ENCODE results near the gene PCDHGB1. TPM values are rescaled to one million over a fixed set of nuclear protein-coding genes. Genes with fewer than 3 reads are reported as not detected.
"Not testable (repeated sequence)": the region's sequence is repeated elsewhere in the genome, so short reads cannot be mapped to it uniquely, and the experiment has no call there.

PCDHGB1 gene
- total and polyA plus RNA-seq, 2 experiments from 2014 or later: 0.53 to 0.57 TPM

GRCh38 chr5:141330299-141331080, 19.4 kb upstream of the PCDHGB1 start, which contains the start of gene PCDHGA1:
Gene PCDHGA1, plus strand, starts transcription at chr5:141330514.
- Histone ChIP-seq H2AFZ (no peak within 1 kb of the TSS), H3K9me2 (replicated peaks; ENCODE audit: insufficient read depth) (no peaks in the 10 kb centered on the region), H3K36me3 (replicated peaks; ENCODE audit: insufficient read depth, low read depth) (no peaks in the 10 kb centered on the region), H3K4me2 (no peak within 1 kb of the TSS), H4K20me1 (ENCODE audit: insufficient read depth, poor library complexity, severe bottlenecking) (no peaks in the 10 kb centered on the region), H3K27ac (no peak within 1 kb of the TSS), H3K4me3 (no peak within 1 kb of the TSS), H3K79me2 (no peaks in the 10 kb centered on the region), H3K27me3 (no peaks in the 10 kb centered on the region), H3K4me1 (ENCODE audit: insufficient read depth) (no peaks in the 10 kb centered on the region), H3K9me3 (ENCODE audit: low read depth) (peaks cover 3% of the 10 kb centered on the region)
- no peak for DNase-seq (ENCODE audit: low spot score)
- 88% methylated on average over 21 of the region's 21 CpGs for WGBS (ENCODE audit: low lambda C conversion rate, missing lambda C conversion rate)
- TF ChIP-seq, protein P1, sequence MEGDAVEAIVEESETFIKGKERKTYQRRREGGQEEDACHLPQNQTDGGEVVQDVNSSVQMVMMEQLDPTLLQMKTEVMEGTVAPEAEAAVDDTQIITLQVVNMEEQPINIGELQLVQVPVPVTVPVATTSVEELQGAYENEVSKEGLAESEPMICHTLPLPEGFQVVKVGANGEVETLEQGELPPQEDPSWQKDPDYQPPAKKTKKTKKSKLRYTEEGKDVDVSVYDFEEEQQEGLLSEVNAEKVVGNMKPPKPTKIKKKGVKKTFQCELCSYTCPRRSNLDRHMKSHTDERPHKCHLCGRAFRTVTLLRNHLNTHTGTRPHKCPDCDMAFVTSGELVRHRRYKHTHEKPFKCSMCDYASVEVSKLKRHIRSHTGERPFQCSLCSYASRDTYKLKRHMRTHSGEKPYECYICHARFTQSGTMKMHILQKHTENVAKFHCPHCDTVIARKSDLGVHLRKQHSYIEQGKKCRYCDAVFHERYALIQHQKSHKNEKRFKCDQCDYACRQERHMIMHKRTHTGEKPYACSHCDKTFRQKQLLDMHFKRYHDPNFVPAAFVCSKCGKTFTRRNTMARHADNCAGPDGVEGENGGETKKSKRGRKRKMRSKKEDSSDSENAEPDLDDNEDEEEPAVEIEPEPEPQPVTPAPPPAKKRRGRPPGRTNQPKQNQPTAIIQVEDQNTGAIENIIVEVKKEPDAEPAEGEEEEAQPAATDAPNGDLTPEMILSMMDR (IDR thresholded peaks at IDR 0.05; ENCODE audit: poor library complexity): no peak
- TF ChIP-seq EZH2phosphoT487 (IDR thresholded peaks at IDR 0.05; ENCODE audit: low read depth, severe bottlenecking, unreplicated experiment): no peak
- no peak for TF ChIP-seq EZH2 (IDR thresholded peaks at IDR 0.05; ENCODE audit: borderline replicate concordance)

DNA sequence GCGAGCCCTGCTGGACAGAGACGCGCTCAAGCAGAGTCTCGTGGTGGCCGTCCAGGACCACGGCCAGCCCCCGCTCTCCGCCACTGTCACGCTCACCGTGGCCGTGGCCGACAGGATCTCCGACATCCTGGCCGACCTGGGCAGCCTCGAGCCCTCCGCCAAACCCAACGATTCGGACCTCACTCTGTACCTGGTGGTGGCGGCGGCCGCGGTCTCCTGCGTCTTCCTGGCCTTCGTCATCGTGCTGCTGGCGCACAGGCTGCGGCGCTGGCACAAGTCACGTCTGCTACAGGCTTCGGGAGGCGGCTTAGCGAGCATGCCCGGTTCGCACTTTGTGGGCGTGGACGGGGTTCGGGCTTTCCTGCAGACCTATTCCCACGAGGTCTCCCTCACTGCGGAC, 17.3 kb upstream of the PCDHGB1 start:
- H3K36me3 ChIP-seq (replicated peaks; ENCODE audit: insufficient read depth, low read depth); H3K27me3 ChIP-seq; H3K27ac ChIP-seq; H2AFZ ChIP-seq; H3K9me3 ChIP-seq (ENCODE audit: low read depth); H3K9me2 ChIP-seq (replicated peaks; ENCODE audit: insufficient read depth); H3K4me2 ChIP-seq; DNase-seq (ENCODE audit: low spot score); H4K20me1 ChIP-seq (ENCODE audit: insufficient read depth, poor library complexity, severe bottlenecking); H3K4me3 ChIP-seq; H3K4me1 ChIP-seq (ENCODE audit: insufficient read depth); H3K79me2 ChIP-seq: not testable (repeated sequence)
- 98% methylated on average over 38 of the region's 39 CpGs for WGBS (ENCODE audit: low lambda C conversion rate, missing lambda C conversion rate)

DNA sequence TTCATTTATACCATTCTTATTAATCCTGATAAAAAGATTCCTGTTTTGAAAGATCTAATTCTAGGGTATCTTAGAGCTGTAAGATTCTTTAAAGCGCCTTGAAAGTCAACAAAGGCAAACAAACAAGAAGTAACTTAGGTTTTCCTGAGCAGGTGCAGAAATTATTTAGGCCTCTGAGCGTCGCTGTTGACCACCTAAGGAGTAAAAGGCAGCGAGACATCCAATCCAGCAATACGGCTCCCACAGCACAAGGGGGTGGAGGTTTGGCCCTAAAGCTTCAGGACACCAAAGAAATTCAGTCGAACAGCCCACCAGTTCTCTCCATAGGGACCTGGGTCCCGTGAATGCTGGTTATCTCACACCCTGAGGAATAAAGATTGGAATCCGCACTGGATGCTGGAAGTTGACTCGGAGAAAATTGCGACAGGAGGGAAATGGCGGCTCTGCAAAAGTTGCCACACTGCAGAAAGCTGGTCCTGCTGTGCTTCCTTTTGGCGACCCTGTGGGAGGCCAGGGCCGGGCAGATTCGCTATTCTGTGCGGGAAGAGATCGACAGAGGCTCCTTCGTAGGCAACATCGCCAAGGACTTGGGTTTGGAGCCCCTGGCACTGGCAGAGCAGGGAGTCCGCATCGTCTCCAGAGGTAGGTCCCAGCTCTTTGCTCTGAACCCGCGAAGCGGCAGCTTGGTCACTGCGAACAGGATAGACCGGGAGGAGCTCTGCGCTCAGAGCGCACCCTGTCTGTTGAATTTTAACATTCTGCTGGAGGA, 11.2 kb upstream of the PCDHGB1 start, which contains the start of gene PCDHGA2:
Gene PCDHGA2 (plus strand): TSS at position 223 of the 769 bp plus-strand sequence.
- H3K9me3 ChIP-seq (ENCODE audit: low read depth): peaks cover 3% of the 10 kb centered on the region
- no peak within 1 kb of the TSS for H3K4me2 ChIP-seq
- DNase-seq (ENCODE audit: low spot score): no peak
- no peaks in the 10 kb centered on the region for H3K27me3 ChIP-seq
- H3K79me2 ChIP-seq: no peaks in the 10 kb centered on the region
- no peaks in the 10 kb centered on the region for H3K4me1 ChIP-seq (ENCODE audit: insufficient read depth)
- no peaks in the 10 kb centered on the region for H3K9me2 ChIP-seq (replicated peaks; ENCODE audit: insufficient read depth)
- no peak within 1 kb of the TSS for H3K27ac ChIP-seq
- no peaks in the 10 kb centered on the region for H4K20me1 ChIP-seq (ENCODE audit: insufficient read depth, poor library complexity, severe bottlenecking)
- no peak within 1 kb of the TSS for H3K4me3 ChIP-seq
- WGBS (ENCODE audit: low lambda C conversion rate, missing lambda C conversion rate): 84% methylated on average over 27 of the region's 27 CpGs
- no peak within 1 kb of the TSS for H2AFZ ChIP-seq
- H3K36me3 ChIP-seq (replicated peaks; ENCODE audit: insufficient read depth, low read depth): no peaks in the 10 kb centered on the region
- no peak for TF ChIP-seq EZH2phosphoT487 (IDR thresholded peaks at IDR 0.05; ENCODE audit: low read depth, severe bottlenecking, unreplicated experiment)
- TF ChIP-seq, protein P1 (IDR thresholded peaks at IDR 0.05; ENCODE audit: poor library complexity): no peak
- no peak for TF ChIP-seq EZH2 (IDR thresholded peaks at IDR 0.05; ENCODE audit: borderline replicate concordance)

DNA sequence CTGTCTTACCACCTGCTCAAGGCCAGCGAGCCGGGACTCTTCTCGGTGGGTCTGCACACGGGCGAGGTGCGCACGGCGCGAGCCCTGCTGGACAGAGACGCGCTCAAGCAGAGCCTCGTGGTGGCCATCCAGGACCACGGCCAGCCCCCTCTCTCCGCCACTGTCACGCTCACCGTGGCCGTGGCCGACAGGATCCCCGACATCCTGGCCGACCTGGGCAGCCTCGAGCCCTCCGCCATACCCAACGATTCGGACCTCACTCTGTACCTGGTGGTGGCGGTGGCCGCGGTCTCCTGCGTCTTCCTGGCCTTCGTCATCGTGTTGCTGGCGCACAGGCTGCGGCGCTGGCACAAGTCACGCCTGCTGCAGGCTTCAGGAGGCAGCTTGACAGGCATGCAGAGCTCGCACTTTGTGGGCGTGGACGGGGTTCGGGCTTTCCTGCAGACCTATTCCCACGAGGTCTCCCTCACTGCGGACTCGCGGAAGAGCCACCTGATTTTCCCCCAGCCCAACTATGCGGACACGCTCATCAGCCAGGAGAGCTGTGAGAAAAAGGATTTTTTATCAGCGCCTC, 9.0 kb upstream of the PCDHGB1 start:
- not testable (repeated sequence) for H3K27me3 ChIP-seq; H3K9me3 ChIP-seq (ENCODE audit: low read depth); H4K20me1 ChIP-seq (ENCODE audit: insufficient read depth, poor library complexity, severe bottlenecking)

More for the DNA sequence above, 9.0 kb upstream of the PCDHGB1 start:
- not testable (repeated sequence) for H3K79me2 ChIP-seq; H2AFZ ChIP-seq; H3K4me1 ChIP-seq (ENCODE audit: insufficient read depth); H3K27ac ChIP-seq; H3K9me2 ChIP-seq (replicated peaks; ENCODE audit: insufficient read depth); H3K4me3 ChIP-seq; H3K4me2 ChIP-seq; H3K36me3 ChIP-seq (replicated peaks; ENCODE audit: insufficient read depth, low read depth); DNase-seq (ENCODE audit: low spot score)
- WGBS (ENCODE audit: low lambda C conversion rate, missing lambda C conversion rate): 95% methylated on average over 29 of the region's 45 CpGs

Measured in hepatocyte (in vitro differentiated cells).